RWPE2 (cell line): ENCODE measurements around the gene KCTD2.

ENCODE experiments used
- ATAC-seq: fragments of 200-7000 bp; cut with Tn5 transposase; 3 replicates; pipeline ENCODE4 v1.9.1; 2021; ENCODE audit warnings: low read depth
- DNase-seq: peaks from one replicate; pipeline ENCODE4 v3.0.0-alpha.2; 2020; ENCODE audit warnings: low spot score
- H3K27ac ChIP-seq: fragments of 450-650 bp; 2 replicates; pipeline ENCODE4 v1.5.1; 2017; ENCODE audit warnings: mild to moderate bottlenecking; ENCODE audit not compliant: poor library complexity, severe bottlenecking
- H3K27me3 ChIP-seq: fragments of 250-450 bp; sonication (Bioruptor Pico); 2 replicates; pipeline ENCODE4 v1.5.1; 2021; ENCODE audit warnings: mild to moderate bottlenecking, moderate library complexity; ENCODE audit not compliant: insufficient read depth, poor library complexity, severe bottlenecking
- H3K36me3 ChIP-seq: fragments of 250-450 bp; sonication (Bioruptor Pico); 2 replicates; pipeline ENCODE4 v1.5.1; 2020; ENCODE audit warnings: low read depth, mild to moderate bottlenecking, moderate library complexity
- H3K4me1 ChIP-seq: fragments of 250-450 bp; sonication (Bioruptor Pico); 2 replicates; pipeline ENCODE4 v1.5.1; 2021; ENCODE audit warnings: mild to moderate bottlenecking, moderate library complexity; ENCODE audit not compliant: insufficient read depth, poor library complexity, severe bottlenecking
- H3K4me3 ChIP-seq: fragments of 250-450 bp; sonication (Bioruptor Pico); 2 replicates; pipeline ENCODE4 v1.5.1; 2021; ENCODE audit warnings: mild to moderate bottlenecking, moderate library complexity; ENCODE audit not compliant: severe bottlenecking
- H3K9me3 ChIP-seq: fragments of 250-450 bp; sonication (Bioruptor Pico); 2 replicates; pipeline ENCODE4 v1.5.1; 2021; ENCODE audit warnings: mild to moderate bottlenecking, moderate library complexity; ENCODE audit not compliant: severe bottlenecking
- CTCF ChIP-seq: fragments of 450-650 bp; IDR thresholded peaks from one replicate; pipeline ENCODE4 v1.5.1; 2017; ENCODE audit warnings: mild to moderate bottlenecking, moderate library complexity; ENCODE audit not compliant: poor library complexity, severe bottlenecking

KCTD2 gene

GRCh38 chr17:75047398-75048098 is 523 bp downstream of the KCTD2 start:
- DNase-seq (no peak), ATAC-seq (no peak)
- Histone ChIP-seq H3K9me3 (no peaks in the 10 kb centered on the region), H3K27me3 (no peaks in the 10 kb centered on the region), H3K27ac (peak overlapping the region; percentile 72), H3K4me3 (peak overlapping the region; percentile 93), H3K4me1 (peaks cover 13% of the 10 kb centered on the region), H3K36me3 (peaks cover 37% of the 10 kb centered on the region)
- TF ChIP-seq CTCF = no peak

- Histone ChIP-seq H3K27ac (peak overlapping the region; percentile 72), H3K27me3 (no peaks in the 10 kb centered on the region), H3K9me3 (no peaks in the 10 kb centered on the region), H3K4me1 (peaks cover 13% of the 10 kb centered on the region), H3K4me3 (peak overlapping the region; percentile 93), H3K36me3 (peaks cover 43% of the 10 kb centered on the region)
- no peak for TF ChIP-seq CTCF
- DNase-seq (no peak), ATAC-seq (no peak)
Observed at GRCh38 chr17:75048249-75048878, 1.3 kb downstream of the KCTD2 start.

- Histone ChIP-seq H3K36me3 (peaks cover 50% of the 10 kb centered on the region), H3K27me3 (no peaks in the 10 kb centered on the region), H3K27ac (peak overlapping the region; percentile 72), H3K9me3 (no peaks in the 10 kb centered on the region), H3K4me3 (no peak overlapping the region), H3K4me1 (peaks cover 13% of the 10 kb centered on the region)
- no peak for TF ChIP-seq CTCF
- no peak for ATAC-seq
- no peak for DNase-seq
Observed at GRCh38 chr17:75049057-75049456, 2.0 kb downstream of the KCTD2 start.

- no peak for ATAC-seq
- peaks cover 55% of the 10 kb centered on the region for H3K36me3 ChIP-seq
Observed at GRCh38 chr17:75049706-75050105, 2.7 kb downstream of the KCTD2 start.

More at GRCh38 chr17:75049706-75050105, 2.7 kb downstream of the KCTD2 start:
- H3K27me3 ChIP-seq = no peaks in the 10 kb centered on the region
- no peaks in the 10 kb centered on the region for H3K9me3 ChIP-seq
- no peak for TF ChIP-seq CTCF
- H3K4me3 ChIP-seq = no peak overlapping the region
- peaks cover 13% of the 10 kb centered on the region for H3K4me1 ChIP-seq
- no peak overlapping the region for H3K27ac ChIP-seq
- no peak for DNase-seq
